GM21529 (cell line): ENCODE measurements around the gene ALPK3.

Experiments
- ATAC-seq: cut with Tn5 transposase; IDR thresholded peaks from one replicate; pipeline ENCODE4 v1.9.1; 2021; ENCODE audit not compliant: unreplicated experiment

Gene ALPK3

GRCh38 chr15:84797212-84797611, 19.9 kb upstream of the ALPK3 start:
- ATAC-seq: no peak

GRCh38 chr15:84797801-84798200, 19.4 kb upstream of the ALPK3 start:
- ATAC-seq: no peak

- ATAC-seq: no peak
These were observed 18.7 kb upstream of the ALPK3 start for GRCh38 chr15:84798436-84798946.

GRCh38 chr15:84799511-84800187, 17.5 kb upstream of the ALPK3 start:
- no peak for ATAC-seq

GRCh38 chr15:84800365-84800806, 16.8 kb upstream of the ALPK3 start:
- ATAC-seq: no peak

- ATAC-seq: no peak
These were observed 12.9 kb upstream of the ALPK3 start for GRCh38 chr15:84804005-84804900.

GRCh38 chr15:84805221-84805620, 11.9 kb upstream of the ALPK3 start:
- no peak for ATAC-seq

GRCh38 chr15:84807228-84807627, 9.9 kb upstream of the ALPK3 start:
- ATAC-seq: no peak

- ATAC-seq: no peak
These were observed 6.9 kb upstream of the ALPK3 start for GRCh38 chr15:84810073-84810840.

GRCh38 chr15:84811151-84811550, 6.0 kb upstream of the ALPK3 start:
- no peak for ATAC-seq

GRCh38 chr15:84811828-84812227, 5.3 kb upstream of the ALPK3 start:
- ATAC-seq: no peak

- no peak for ATAC-seq
These were observed 4.3 kb upstream of the ALPK3 start for GRCh38 chr15:84812842-84813241.

GRCh38 chr15:84813435-84813834, 3.7 kb upstream of the ALPK3 start:
- ATAC-seq: no peak

GRCh38 chr15:84813931-84814330, 3.2 kb upstream of the ALPK3 start:
- no peak for ATAC-seq

GRCh38 chr15:84814916-84815315, 2.2 kb upstream of the ALPK3 start:
- no peak for ATAC-seq

GRCh38 chr15:84817466-84818081, 418 bp downstream of the ALPK3 start:
- ATAC-seq: no peak

- ATAC-seq: no peak
These were observed 1.3 kb downstream of the ALPK3 start for GRCh38 chr15:84818261-84819131.

GRCh38 chr15:84819291-84819768, 2.2 kb downstream of the ALPK3 start:
- ATAC-seq: no peak

GRCh38 chr15:84819791-84820190, 2.6 kb downstream of the ALPK3 start:
- no peak for ATAC-seq
